MG63 (cell line): ENCODE results near the gene ASCL4. TPM values are rescaled to one million over a fixed set of nuclear protein-coding genes. Genes with fewer than 3 reads are reported as not detected.

ENCODE experiments used
- DNase-seq: peaks from one replicate; pipeline ENCODE4 v3.0.0-alpha.2; 2020
- H3K27me3 ChIP-seq: fragments of 250-450 bp; sonication (Bioruptor Pico); 2 replicates; pipeline ENCODE4 v1.5.1; 2020; ENCODE audit warnings: mild to moderate bottlenecking, moderate library complexity
- H3K36me3 ChIP-seq: fragments of 250-450 bp; sonication (Bioruptor Pico); 2 replicates; pipeline ENCODE4 v1.5.1; 2020; ENCODE audit warnings: mild to moderate bottlenecking, moderate library complexity
- H3K4me3 ChIP-seq: fragments of 250-450 bp; sonication (Bioruptor Pico); 2 replicates; pipeline ENCODE4 v1.5.1; 2020; ENCODE audit warnings: mild to moderate bottlenecking, moderate library complexity
- H3K9me3 ChIP-seq: fragments of 250-450 bp; sonication (Bioruptor Pico); 2 replicates; pipeline ENCODE4 v1.5.1; 2020; ENCODE audit warnings: mild to moderate bottlenecking, moderate library complexity
- total RNA-seq: library from RNA; depleted of rRNA; stranded (reverse); fragments of >200 nt; shearing (Covaris generic); gene quantifications from 2 replicates; pipeline ENCODE4 v1.2.3, GENCODE V29; 2014; ENCODE audit warnings: low replicate concordance

ASCL4 gene
- total RNA-seq, 1 experiment from 2014 or later = not detected

GRCh38 chr12:107764626-107765025 lies 9.9 kb upstream of the ASCL4 start:
- Histone ChIP-seq H3K27me3 (no peaks in the 10 kb centered on the region), H3K4me3 (no peak overlapping the region), H3K36me3 (peaks cover 2% of the 10 kb centered on the region; the same call in 1 of the 2 replicates), H3K9me3 (0 out of 2 replicates have a peak, but pooled peaks cover 2% of the 10 kb centered on the region)
- DNase-seq = no peak

- DNase-seq = no peak
- 0 out of 2 replicates have a peak, but pooled peaks cover 2% of the 10 kb centered on the region for H3K9me3 ChIP-seq
- no peak overlapping the region for H3K4me3 ChIP-seq
- H3K36me3 ChIP-seq = peaks cover 1% of the 10 kb centered on the region; the same call in 1 of the 2 replicates
- H3K27me3 ChIP-seq = no peaks in the 10 kb centered on the region
Measured at GRCh38 chr12:107765316-107765715, 9.2 kb upstream of the ASCL4 start.

GRCh38 chr12:107767466-107767865 lies 7.0 kb upstream of the ASCL4 start:
- DNase-seq = no peak
- Histone ChIP-seq H3K36me3 (no peaks in the 10 kb centered on the region), H3K4me3 (no peak overlapping the region)

GRCh38 chr12:107775093-107775721 lies 703 bp downstream of the ASCL4 start:
- DNase-seq = no peak
- H3K27me3 ChIP-seq = peaks cover 42% of the 10 kb centered on the region

More at GRCh38 chr12:107767466-107767865, 7.0 kb upstream of the ASCL4 start:
- Histone ChIP-seq H3K27me3 (no peaks in the 10 kb centered on the region; the same call in 1 of the 2 replicates), H3K9me3 (0 out of 2 replicates have a peak, but pooled peaks cover 2% of the 10 kb centered on the region)

GRCh38 chr12:107776171-107776570 lies 1.7 kb downstream of the ASCL4 start:
- DNase-seq = no peak
- H3K9me3 ChIP-seq = no peaks in the 10 kb centered on the region
- H3K4me3 ChIP-seq = no peak overlapping the region
- H3K36me3 ChIP-seq = no peaks in the 10 kb centered on the region
- peaks cover 42% of the 10 kb centered on the region for H3K27me3 ChIP-seq

More at GRCh38 chr12:107775093-107775721, 703 bp downstream of the ASCL4 start:
- Histone ChIP-seq H3K9me3 (no peaks in the 10 kb centered on the region), H3K4me3 (no peak overlapping the region), H3K36me3 (no peaks in the 10 kb centered on the region)

- Histone ChIP-seq H3K4me3 (no peak overlapping the region), H3K9me3 (no peaks in the 10 kb centered on the region), H3K36me3 (no peaks in the 10 kb centered on the region), H3K27me3 (peaks cover 34% of the 10 kb centered on the region)
- DNase-seq = no peak
Measured at GRCh38 chr12:107778383-107779025, 4.0 kb downstream of the ASCL4 start.

- no peak for DNase-seq
- Histone ChIP-seq H3K36me3 (no peaks in the 10 kb centered on the region), H3K4me3 (no peak overlapping the region), H3K9me3 (no peaks in the 10 kb centered on the region), H3K27me3 (peaks cover 26% of the 10 kb centered on the region)
Measured at GRCh38 chr12:107779077-107779831, 4.8 kb downstream of the ASCL4 start.

GRCh38 chr12:107780298-107780697 lies 5.8 kb downstream of the ASCL4 start:
- Histone ChIP-seq H3K9me3 (no peaks in the 10 kb centered on the region), H3K4me3 (no peak overlapping the region), H3K27me3 (peaks cover 17% of the 10 kb centered on the region), H3K36me3 (no peaks in the 10 kb centered on the region)
- DNase-seq = no peak

- DNase-seq = no peak
- H3K27me3 ChIP-seq = no peaks in the 10 kb centered on the region; the same call in 1 of the 2 replicates
- H3K9me3 ChIP-seq = no peaks in the 10 kb centered on the region
- H3K36me3 ChIP-seq = no peaks in the 10 kb centered on the region
- H3K4me3 ChIP-seq = no peak overlapping the region
Measured at GRCh38 chr12:107782067-107782466, 7.6 kb downstream of the ASCL4 start.

GRCh38 chr12:107783406-107784376 lies 9.2 kb downstream of the ASCL4 start:
- no peaks in the 10 kb centered on the region; the same call in 1 of the 2 replicates for H3K27me3 ChIP-seq
- no peaks in the 10 kb centered on the region for H3K9me3 ChIP-seq
- no peaks in the 10 kb centered on the region for H3K36me3 ChIP-seq
- no peak for DNase-seq
- H3K4me3 ChIP-seq = no peak overlapping the region

GRCh38 chr12:107788281-107788680 lies 13.8 kb downstream of the ASCL4 start:
- H3K27me3 ChIP-seq = no peaks in the 10 kb centered on the region
- no peaks in the 10 kb centered on the region for H3K36me3 ChIP-seq
- DNase-seq = no peak
- no peak overlapping the region for H3K4me3 ChIP-seq
- 0 out of 2 replicates have a peak, but pooled peaks cover 2% of the 10 kb centered on the region for H3K9me3 ChIP-seq

- no peaks in the 10 kb centered on the region for H3K36me3 ChIP-seq
- no peaks in the 10 kb centered on the region for H3K27me3 ChIP-seq
- H3K4me3 ChIP-seq = no peak overlapping the region
- 0 out of 2 replicates have a peak, but pooled peaks cover 2% of the 10 kb centered on the region for H3K9me3 ChIP-seq
- DNase-seq = no peak
Measured at GRCh38 chr12:107788690-107789458, 14.4 kb downstream of the ASCL4 start.

GRCh38 chr12:107791465-107792089 lies 17.1 kb downstream of the ASCL4 start:
- Histone ChIP-seq H3K4me3 (no peak overlapping the region), H3K27me3 (peaks cover 3% of the 10 kb centered on the region; the same call in 1 of the 2 replicates), H3K36me3 (no peaks in the 10 kb centered on the region), H3K9me3 (0 out of 2 replicates have a peak, but pooled peaks cover 3% of the 10 kb centered on the region)
- no peak for DNase-seq

GRCh38 chr12:107794451-107794850 lies 19.9 kb downstream of the ASCL4 start:
- H3K9me3 ChIP-seq = 0 out of 2 replicates have a peak, but pooled peaks cover 3% of the 10 kb centered on the region

GRCh38 chr12:107798580-107798979 lies 24.1 kb downstream of the ASCL4 start:
- no peak for DNase-seq
- H3K9me3 ChIP-seq = 0 out of 2 replicates have a peak, but pooled peaks cover 1% of the 10 kb centered on the region
- no peak overlapping the region for H3K4me3 ChIP-seq
- peaks cover 3% of the 10 kb centered on the region; the same call in 1 of the 2 replicates for H3K27me3 ChIP-seq
- H3K36me3 ChIP-seq = no peaks in the 10 kb centered on the region

More at GRCh38 chr12:107794451-107794850, 19.9 kb downstream of the ASCL4 start:
- H3K27me3 ChIP-seq = peaks cover 3% of the 10 kb centered on the region; the same call in 1 of the 2 replicates
- DNase-seq = no peak
- no peaks in the 10 kb centered on the region for H3K36me3 ChIP-seq
- H3K4me3 ChIP-seq = no peak overlapping the region
